Esophagus (tissue), 2 donors: ENCODE measurements around the gene LHPP. TPM values are rescaled to one million over a fixed set of nuclear protein-coding genes. Genes with fewer than 3 reads are reported as not detected.

Experiments used
- H3K27ac ChIP-seq, 2 donors: one replicate each; pipeline ENCODE4 v1.5.1; 2013; ENCODE audit warnings: low read depth in 2 of 2, mild to moderate bottlenecking in 2 of 2, inconsistent platforms in 1 of 2, low read length in 1 of 2, moderate library complexity in 1 of 2
- H3K27me3 ChIP-seq, 2 donors: one replicate each; pipeline ENCODE4 v1.6.1; 2013; ENCODE audit warnings: low read length in 2 of 2, control low read depth in 1 of 2, mild to moderate bottlenecking in 1 of 2; ENCODE audit not compliant: insufficient read depth in 2 of 2, control insufficient read depth in 1 of 2
- H3K36me3 ChIP-seq, 2 donors: one replicate each; pipeline ENCODE4 v1.6.1; 2013; ENCODE audit warnings: low read length in 1 of 2; ENCODE audit not compliant: control insufficient read depth in 2 of 2, insufficient read depth in 2 of 2
- H3K4me1 ChIP-seq, 2 donors: one replicate each; pipeline ENCODE4 v1.6.1; 2013; ENCODE audit warnings: low read length in 1 of 2; ENCODE audit not compliant: control insufficient read depth in 2 of 2, insufficient read depth in 2 of 2
- H3K4me3 ChIP-seq, 2 donors: one replicate each; pipeline ENCODE4 v1.5.1; 2013; ENCODE audit warnings: low read length in 2 of 2, mild to moderate bottlenecking in 2 of 2, low read depth in 1 of 2, moderate library complexity in 1 of 2
- H3K9me3 ChIP-seq, 2 donors: one replicate each; pipeline ENCODE4 v1.6.1; 2013; ENCODE audit warnings: mild to moderate bottlenecking in 2 of 2, low read depth in 1 of 2, low read length in 1 of 2, moderate library complexity in 1 of 2; ENCODE audit not compliant: control insufficient read depth in 2 of 2, insufficient read depth in 1 of 2
- WGBS, 2 donors: extraction: QIAGEN DNeasy Blood & Tissue Kit; methylation state at CpG; one replicate each; pipeline ENCODE4 v1.1.7; 2013; 5-methylcytosine and 5-hydroxymethylcytosine counted together
- polyA plus RNA-seq, 2 donors: library from polyadenylated mRNA; stranded (reverse); fragments of 200-250 nt; gene quantifications; one replicate each; pipeline ENCODE4 v1.2.3, GENCODE V29; 2013
- donor health status: healthy with polysubstance abuse.
- donor health status: Bipolar disorder and iron deficiency.

LHPP gene
- polyA plus RNA-seq, 2 donors = 23.0 to 23.4 TPM

GRCh38 chr10:124611738-124612137 is 150.1 kb downstream of the LHPP start:
- peaks cover 0 to 14% of the 10 kb centered on the region in 2 donors for H3K4me1 ChIP-seq
- no peak overlapping the region for H3K4me3 ChIP-seq
- no peak overlapping the region for H3K27ac ChIP-seq
- H3K9me3 ChIP-seq = no peaks in the 10 kb centered on the region
- WGBS, 2 donors = 64 to 70% methylated on average over 11 of the region's 11 CpGs
- no peaks in the 10 kb centered on the region for H3K27me3 ChIP-seq
- peaks cover 0 to 4% of the 10 kb centered on the region in 2 donors for H3K36me3 ChIP-seq

DNA sequence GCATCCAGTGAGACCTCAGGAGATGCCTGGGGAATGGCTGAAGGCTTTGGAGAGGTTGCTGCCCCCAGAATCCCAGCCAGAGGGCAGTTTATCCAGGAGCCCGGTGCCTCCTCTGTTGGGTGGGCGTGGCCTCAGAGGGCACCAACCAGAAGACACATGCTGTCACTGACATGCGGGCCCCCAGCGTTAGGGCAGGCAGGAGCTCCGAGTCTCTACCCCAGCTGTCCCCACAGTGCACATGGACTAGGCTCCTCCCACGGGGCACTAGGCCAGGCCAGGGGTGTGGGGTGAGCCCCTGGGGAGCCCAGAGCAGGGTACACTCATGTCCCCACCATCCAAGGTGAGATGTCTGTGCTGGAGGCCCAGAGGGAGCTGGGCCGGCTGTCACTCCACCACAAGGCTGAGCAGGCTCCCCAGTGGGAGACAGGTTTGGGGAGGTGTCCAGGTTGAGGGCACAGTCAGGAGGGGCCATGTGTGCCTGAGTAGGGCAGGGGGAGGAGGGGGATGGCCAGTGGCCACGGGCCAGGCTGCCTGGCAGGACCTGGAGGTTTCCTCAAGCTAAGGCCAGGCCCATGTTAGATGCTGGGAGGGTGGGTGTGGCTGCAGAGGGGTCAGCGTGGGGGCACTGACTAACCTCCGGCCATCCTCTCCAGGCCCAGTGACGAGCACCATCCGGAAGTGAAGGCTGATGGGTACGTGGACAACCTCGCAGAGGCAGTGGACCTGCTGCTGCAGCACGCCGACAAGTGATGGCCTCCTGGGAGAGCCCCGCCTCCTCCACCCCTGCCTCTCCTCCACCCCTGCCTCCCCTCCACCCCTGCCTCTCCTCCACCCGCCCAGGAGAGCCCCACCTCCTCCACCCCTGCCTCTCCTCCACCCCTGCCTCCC is 151.2 kb downstream of the LHPP start:
- peak overlapping the region in 1 of 2 donors; percentile 53 for H3K27ac ChIP-seq
- H3K4me1 ChIP-seq = peaks cover 0 to 12% of the 10 kb centered on the region in 2 donors
- 49% methylated on average over 16 to 18 of the region's 18 CpGs for WGBS, 2 donors
- H3K4me3 ChIP-seq = no peak overlapping the region
- H3K36me3 ChIP-seq = peaks cover 0 to 13% of the 10 kb centered on the region in 2 donors
- H3K27me3 ChIP-seq = no peaks in the 10 kb centered on the region
- no peaks in the 10 kb centered on the region for H3K9me3 ChIP-seq

GRCh38 chr10:124614003-124614659 is 152.5 kb downstream of the LHPP start:
- WGBS, 2 donors = 64 to 71% methylated on average over 11 of the region's 11 CpGs
- Histone ChIP-seq H3K4me3 (no peak overlapping the region), H3K27me3 (no peaks in the 10 kb centered on the region), H3K36me3 (peaks cover 0 to 15% of the 10 kb centered on the region in 2 donors), H3K9me3 (no peaks in the 10 kb centered on the region), H3K4me1 (peaks cover 0 to 18% of the 10 kb centered on the region in 2 donors), H3K27ac (no peak overlapping the region)

DNA sequence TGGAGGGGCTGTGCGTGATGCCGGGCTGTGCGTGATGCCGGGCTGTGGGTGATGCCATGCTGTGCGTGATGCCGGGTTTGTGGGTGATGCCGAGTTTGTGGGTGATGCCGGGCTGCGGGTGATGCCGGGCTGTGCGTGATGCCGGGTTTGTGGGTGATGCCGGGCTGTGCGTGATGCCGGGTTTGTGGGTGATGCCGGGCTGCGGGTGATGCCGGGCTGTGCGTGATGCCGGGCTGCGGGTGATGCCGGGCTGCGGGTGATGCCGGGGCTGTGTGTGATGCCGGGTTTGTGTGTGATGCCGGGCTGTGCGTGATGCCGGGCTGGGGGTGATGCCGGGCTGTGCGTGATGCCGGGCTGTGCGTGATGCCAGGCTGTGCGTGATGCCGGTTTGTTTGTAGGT is 153.6 kb downstream of the LHPP start:
- no peaks in the 10 kb centered on the region for H3K27me3 ChIP-seq
- peaks cover 0 to 15% of the 10 kb centered on the region in 2 donors for H3K36me3 ChIP-seq
- no peak overlapping the region for H3K4me3 ChIP-seq
- H3K27ac ChIP-seq = no peak overlapping the region
- 95 to 96% methylated on average over 31 to 34 of the region's 34 CpGs for WGBS, 2 donors
- H3K9me3 ChIP-seq = no peaks in the 10 kb centered on the region
- H3K4me1 ChIP-seq = peaks cover 2 to 26% of the 10 kb centered on the region in 2 donors

DNA sequence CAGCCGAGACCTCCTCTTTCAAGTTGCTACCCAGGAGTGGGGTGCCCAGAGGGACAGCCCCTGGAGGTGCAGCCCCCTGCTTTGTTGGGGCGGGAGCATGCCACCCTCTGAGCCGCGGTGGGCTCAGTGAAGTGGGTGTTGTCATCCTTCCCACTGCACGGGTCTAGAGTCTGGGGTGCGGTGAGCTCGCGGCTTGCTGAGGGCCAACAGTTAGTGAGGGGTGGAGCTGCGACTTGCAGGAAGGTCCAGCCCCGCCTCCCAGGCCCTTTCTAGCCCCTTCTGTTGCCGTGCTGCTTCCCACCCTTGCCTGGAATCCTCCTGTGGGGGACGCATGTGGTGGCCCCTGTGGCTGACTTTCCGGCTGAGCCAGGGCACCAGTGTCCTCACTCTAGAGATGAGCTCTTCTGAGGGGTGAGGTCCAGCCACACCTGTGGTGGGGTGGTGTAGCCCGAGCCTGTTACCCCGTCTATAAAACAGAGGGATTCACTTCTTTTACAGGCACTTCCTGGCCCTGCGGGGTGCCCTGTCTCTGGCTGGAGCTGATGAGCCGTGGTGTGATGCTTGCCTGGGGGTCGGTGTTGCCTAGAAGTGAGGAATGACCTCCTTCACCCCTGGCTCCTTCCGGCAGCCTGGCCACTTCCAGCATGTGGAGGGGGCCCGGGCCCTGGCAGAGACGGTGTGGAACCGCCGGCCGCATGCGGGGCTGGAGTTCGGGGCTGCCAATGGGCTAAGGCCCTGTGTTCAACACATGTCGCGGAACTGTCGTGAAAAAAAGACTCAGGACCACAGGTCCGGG is 154.6 kb downstream of the LHPP start:
- no peak overlapping the region for H3K4me3 ChIP-seq
- WGBS, 2 donors = 88 to 89% methylated on average over 30 of the region's 30 CpGs
- peaks cover 0 to 15% of the 10 kb centered on the region in 2 donors for H3K36me3 ChIP-seq
- H3K27ac ChIP-seq = no peak overlapping the region
- H3K27me3 ChIP-seq = no peaks in the 10 kb centered on the region
- H3K4me1 ChIP-seq = peaks cover 7 to 35% of the 10 kb centered on the region in 2 donors
- no peaks in the 10 kb centered on the region for H3K9me3 ChIP-seq

GRCh38 chr10:124616836-124617130 is 155.2 kb downstream of the LHPP start:
- peaks cover 8 to 39% of the 10 kb centered on the region in 2 donors for H3K4me1 ChIP-seq
- H3K27ac ChIP-seq = no peak overlapping the region
- no peaks in the 10 kb centered on the region for H3K9me3 ChIP-seq
- H3K27me3 ChIP-seq = no peaks in the 10 kb centered on the region
- H3K4me3 ChIP-seq = no peak overlapping the region
- H3K36me3 ChIP-seq = peaks cover 0 to 15% of the 10 kb centered on the region in 2 donors
- 67 to 77% methylated on average over 4 of the region's 4 CpGs for WGBS, 2 donors

GRCh38 chr10:124618470-124619073 is 156.9 kb downstream of the LHPP start:
- Histone ChIP-seq H3K27me3 (no peaks in the 10 kb centered on the region), H3K9me3 (no peaks in the 10 kb centered on the region), H3K27ac (peak overlapping the region; percentile 45 to 65), H3K4me1 (peaks cover 11 to 38% of the 10 kb centered on the region in 2 donors), H3K36me3 (peaks cover 0 to 26% of the 10 kb centered on the region in 2 donors), H3K4me3 (no peak overlapping the region)
- WGBS, 2 donors = 69 to 75% methylated on average over 18 of the region's 18 CpGs

DNA sequence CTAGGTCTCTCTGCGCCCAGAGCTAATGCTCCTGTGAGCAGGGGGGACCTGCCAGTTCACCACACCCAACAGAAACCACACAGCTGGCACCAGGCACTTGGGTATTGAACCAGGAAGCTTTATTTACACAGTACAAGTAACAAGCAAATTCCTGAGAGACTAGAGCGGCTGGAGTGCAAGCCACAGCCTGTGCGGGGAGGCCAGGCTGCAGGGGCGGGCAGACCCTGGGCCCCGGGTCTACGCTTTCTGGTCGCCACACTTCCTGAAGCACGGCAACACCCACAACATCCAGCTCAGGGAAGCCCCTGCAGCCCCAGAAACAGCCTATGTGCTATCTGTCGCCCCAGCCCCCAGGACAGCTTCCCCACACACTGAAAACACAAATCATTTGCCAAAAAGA is 157.6 kb downstream of the LHPP start:
- Histone ChIP-seq H3K4me1 (peaks cover 11 to 32% of the 10 kb centered on the region in 2 donors), H3K9me3 (no peaks in the 10 kb centered on the region), H3K27me3 (no peaks in the 10 kb centered on the region), H3K4me3 (no peak overlapping the region), H3K36me3 (peaks cover 0 to 26% of the 10 kb centered on the region in 2 donors), H3K27ac (peak overlapping the region; percentile 45 to 65)
- WGBS, 2 donors = 38 to 44% methylated on average over 9 of the region's 9 CpGs
